ENCODE data around the gene GLYATL1B.

GRCh38 chr11:59141191-59141590, 55.1 kb downstream of the GLYATL1B start:
- TF ChIP-seq POLR2A (IDR thresholded peaks at IDR 0.05; ENCODE audit: low read depth, low read length): no peak
- no peak for TF ChIP-seq RCOR1 (IDR thresholded peaks at IDR 0.05; ENCODE audit: insufficient replicate concordance, low read length)
- no peak for TF ChIP-seq CEBPB (IDR thresholded peaks at IDR 0.05; ENCODE audit: low read depth, low read length)
- no peak for TF ChIP-seq CTCF (conservative IDR thresholded peaks at IDR 0.05; ENCODE audit: low read depth, low read length)
- TF ChIP-seq RAD21 (IDR thresholded peaks at IDR 0.05; ENCODE audit: low read length): no peak
- no peak for TF ChIP-seq RFX5 (IDR thresholded peaks at IDR 0.05; ENCODE audit: low read depth, low read length)
- TF ChIP-seq, protein P1, sequence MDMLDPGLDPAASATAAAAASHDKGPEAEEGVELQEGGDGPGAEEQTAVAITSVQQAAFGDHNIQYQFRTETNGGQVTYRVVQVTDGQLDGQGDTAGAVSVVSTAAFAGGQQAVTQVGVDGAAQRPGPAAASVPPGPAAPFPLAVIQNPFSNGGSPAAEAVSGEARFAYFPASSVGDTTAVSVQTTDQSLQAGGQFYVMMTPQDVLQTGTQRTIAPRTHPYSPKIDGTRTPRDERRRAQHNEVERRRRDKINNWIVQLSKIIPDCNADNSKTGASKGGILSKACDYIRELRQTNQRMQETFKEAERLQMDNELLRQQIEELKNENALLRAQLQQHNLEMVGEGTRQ (IDR thresholded peaks at IDR 0.05; ENCODE audit: low read depth, low read length): no peak
- TF ChIP-seq MAFK (IDR thresholded peaks at IDR 0.05; ENCODE audit: low read depth, low read length): no peak
- TF ChIP-seq NFE2L2 (IDR thresholded peaks at IDR 0.05; ENCODE audit: low read depth, low read length): no peak
- TF ChIP-seq ELK1 (IDR thresholded peaks at IDR 0.05; ENCODE audit: borderline replicate concordance, low read depth, low read length): no peak
- TF ChIP-seq MAZ (IDR thresholded peaks at IDR 0.05; ENCODE audit: borderline replicate concordance, low read depth, low read length): no peak
- no peak for TF ChIP-seq CHD1 (IDR thresholded peaks at IDR 0.05; ENCODE audit: low read depth, low read length)

Data from IMR-90 (cell line).